Common myeloid progenitor, CD34-positive (primary cell): ENCODE data around the gene ADAT3.
A peak's percentile ranks its signal among the peaks of the same experiment; 100 is the strongest.

Source experiments
- CTCF ChIA-PET: fragments of 350-600 bp; sonication (Branson Sonifier 250); formaldehyde crosslinking; loops from one replicate; lab custom pipeline; 2021; ENCODE audit warnings: antibody characterized with exemption; lab: Charles Lee
- POLR2A ChIA-PET: fragments of 350-600 bp; sonication (Branson Sonifier 250); formaldehyde crosslinking; loops from one replicate; lab custom pipeline; 2021; ENCODE audit warnings: antibody characterized with exemption; lab: Charles Lee
- DNase-seq, 3 donors: peaks; one replicate each; pipeline versions ENCODE4 v3.0.0 to v3.0.0-alpha.2; 2013
- H3K27ac ChIP-seq, 2 experiments: 1 replicate in 1 of 2; 2 replicates in 1 of 2; pipeline ENCODE4 v1.7.0; 2013; ENCODE audit warnings: inconsistent platforms in 2 of 2, low read length in 2 of 2, mild to moderate bottlenecking in 2 of 2, low read depth in 1 of 2, moderate library complexity in 1 of 2; ENCODE audit not compliant: severe bottlenecking in 2 of 2, insufficient read depth in 1 of 2, poor library complexity in 1 of 2
- H3K27me3 ChIP-seq, 5 experiments: replicated peaks in 2 of 5; 1 replicate in 3 of 5; 2 replicates in 2 of 5; pipeline versions ENCODE4 v1.6.1 to v1.7.0; 2013; ENCODE audit warnings: low read length in 4 of 5, mild to moderate bottlenecking in 2 of 5, moderate library complexity in 2 of 5, inconsistent platforms in 1 of 5; ENCODE audit not compliant: insufficient read depth in 5 of 5, control insufficient read depth in 4 of 5
- H3K36me3 ChIP-seq, 4 experiments: 1 replicate in 2 of 4; 2 replicates in 2 of 4; pipeline versions ENCODE4 v1.6.1 to v1.7.0; 2013; ENCODE audit warnings: low read length in 3 of 4, control low read depth in 1 of 4, mild to moderate bottlenecking in 1 of 4; ENCODE audit not compliant: control insufficient read depth in 4 of 4, insufficient read depth in 4 of 4
- H3K4me1 ChIP-seq, 4 experiments: 1 replicate in 3 of 4; 2 replicates in 1 of 4; pipeline versions ENCODE4 v1.6.1 to v1.7.1; 2013; ENCODE audit warnings: low read length in 3 of 4, mild to moderate bottlenecking in 3 of 4, control low read depth in 1 of 4, inconsistent platforms in 1 of 4, moderate library complexity in 1 of 4; ENCODE audit not compliant: control insufficient read depth in 4 of 4, insufficient read depth in 4 of 4; ENCODE audit errors: control extremely low read depth in 1 of 4
- H3K4me3 ChIP-seq, 7 experiments: 1 replicate in 4 of 7; 2 replicates in 3 of 7; pipeline versions ENCODE4 v1.5.1 to v1.7.0; 2013; ENCODE audit warnings: mild to moderate bottlenecking in 7 of 7, low read length in 6 of 7, moderate library complexity in 6 of 7, inconsistent platforms in 2 of 7, low read depth in 2 of 7, control low read depth in 1 of 7; ENCODE audit not compliant: insufficient read depth in 4 of 7, control insufficient read depth in 1 of 7; ENCODE audit errors: extremely low read depth in 1 of 7
- H3K9me3 ChIP-seq, 5 experiments: 1 replicate in 4 of 5; 2 replicates in 1 of 5; pipeline versions ENCODE4 v1.6.1 to v1.7.1; 2013; ENCODE audit warnings: low read length in 4 of 5, mild to moderate bottlenecking in 2 of 5, inconsistent platforms in 1 of 5, low read depth in 1 of 5, moderate library complexity in 1 of 5; ENCODE audit not compliant: control insufficient read depth in 4 of 5, insufficient read depth in 2 of 5; ENCODE audit errors: control extremely low read depth in 1 of 5
- WGBS: methylation state at CpG from one replicate; pipeline ENCODE4 v1.1.5; 2013; ENCODE audit not compliant: insufficient coverage; 5-methylcytosine and 5-hydroxymethylcytosine counted together

ADAT3 gene

DNA sequence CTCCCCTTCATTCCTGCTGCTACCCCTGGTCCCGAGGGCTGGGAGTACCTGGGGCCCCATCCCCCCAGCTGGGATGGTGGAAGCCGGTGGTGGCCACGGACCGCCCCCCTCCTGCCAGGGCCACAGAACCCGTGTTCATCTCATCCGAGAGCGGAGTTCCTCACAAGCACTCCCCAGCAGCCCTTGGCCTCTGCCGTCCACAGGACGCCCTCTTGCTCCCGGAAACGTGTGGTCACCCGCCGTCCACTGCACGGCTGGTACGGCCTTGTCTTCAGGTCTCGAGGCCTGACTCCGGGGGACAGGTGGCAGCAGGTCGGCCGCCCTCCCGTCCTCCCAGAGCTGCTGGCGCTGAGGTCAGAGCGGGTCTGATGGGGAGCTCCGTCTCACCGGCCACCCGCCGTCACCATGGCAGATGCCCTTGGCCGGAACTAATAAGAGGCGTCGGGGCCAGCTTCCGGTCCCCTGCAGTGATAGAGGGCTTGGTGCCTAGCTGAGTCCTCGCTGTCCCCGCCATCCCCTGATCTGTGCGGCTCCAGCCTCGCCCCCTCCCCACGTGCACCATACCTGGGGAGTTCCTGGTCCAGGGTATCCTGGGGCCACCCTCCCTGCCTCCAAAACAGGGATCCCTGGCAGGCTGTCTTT, 19.2 kb downstream of the ADAT3 start:
- peaks cover 0 to 5% (median 4%) of the 10 kb centered on the region in 4 experiments for H3K4me1 ChIP-seq
- no peak for DNase-seq
- ChIA-PET POLR2A (no interaction called here), CTCF (interaction anchor here (1.0 to 1.3 kb wide), 5 partner anchors 21 to 156 kb away, joined by 3 to 4 read pairs (median 3); no protein-coding TSS in a partner anchor)
- H3K36me3 ChIP-seq: peaks cover 0 to 50% (median 28%) of the 10 kb centered on the region in 4 experiments
- WGBS: 97% methylated on average over 31 of the region's 35 CpGs
- no peaks in the 10 kb centered on the region for H3K9me3 ChIP-seq
- H3K27me3 ChIP-seq: no peaks in the 10 kb centered on the region
- H3K27ac ChIP-seq: no peak overlapping the region
- H3K4me3 ChIP-seq: no peak overlapping the region

DNA sequence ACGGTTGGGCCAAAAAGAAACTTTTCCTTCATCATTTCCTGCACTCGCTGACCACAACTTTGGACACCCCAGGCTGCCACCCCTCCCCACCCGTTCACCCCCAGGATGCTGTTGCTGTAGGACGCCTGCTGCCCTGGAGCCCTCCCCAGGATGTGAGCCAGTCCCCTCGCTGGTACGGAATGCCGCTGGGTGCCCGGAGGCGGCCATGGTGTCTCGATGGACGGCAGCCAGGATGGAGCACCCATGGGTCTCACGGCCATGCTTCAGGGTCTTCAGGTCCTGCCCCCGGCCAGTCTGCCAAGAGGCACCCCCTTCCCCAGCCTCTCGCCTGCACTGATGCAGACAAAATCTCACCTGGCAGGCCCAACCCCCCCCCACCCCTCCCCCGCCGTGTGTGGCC, 20.3 kb downstream of the ADAT3 start:
- Histone ChIP-seq H3K4me1 (peaks cover 0 to 13% (median 11%) of the 10 kb centered on the region in 4 experiments), H3K9me3 (no peaks in the 10 kb centered on the region), H3K4me3 (no peak overlapping the region), H3K27ac (no peak overlapping the region), H3K27me3 (no peaks in the 10 kb centered on the region), H3K36me3 (peaks cover 0 to 42% (median 24%) of the 10 kb centered on the region in 4 experiments)
- CTCF ChIA-PET: no interaction called here
- WGBS: 90% methylated on average over 11 of the region's 16 CpGs
- no peak for DNase-seq
- POLR2A ChIA-PET: no interaction called here

DNA sequence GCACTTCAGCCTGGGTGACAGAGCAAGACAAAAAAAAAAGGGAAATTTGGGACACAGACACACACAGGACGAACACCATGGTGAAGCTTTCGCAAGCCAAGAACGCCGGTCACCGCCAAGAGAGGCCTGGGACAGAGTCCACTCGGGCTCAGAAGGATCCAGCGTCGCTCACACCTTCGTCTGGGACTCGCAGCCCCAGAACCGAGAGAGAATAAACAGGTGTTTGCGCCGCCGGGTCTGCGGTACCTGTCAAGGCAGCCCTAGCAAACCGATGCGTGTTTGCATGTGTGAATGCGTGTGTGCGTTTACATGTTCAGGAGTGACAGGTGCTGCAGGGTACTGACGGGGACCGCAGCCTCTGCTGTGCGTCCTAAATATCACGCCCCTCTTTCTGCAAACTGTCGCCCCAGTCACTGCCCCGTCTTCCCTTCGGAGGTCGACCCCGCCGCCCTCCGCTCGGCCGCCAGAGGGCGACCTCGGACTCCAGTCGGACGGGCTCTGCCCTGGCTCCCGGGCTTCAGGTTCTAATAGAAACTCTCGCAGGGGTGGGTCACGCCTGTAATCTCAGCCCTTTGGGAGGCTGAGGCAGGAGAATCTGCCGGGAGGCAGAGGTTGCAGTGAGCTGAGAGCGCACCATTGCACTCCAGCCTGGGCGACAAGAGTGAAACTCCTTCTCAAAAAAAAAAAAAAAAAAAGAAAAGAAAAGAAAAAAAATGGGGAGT, 24.0 kb downstream of the ADAT3 start:
- Histone ChIP-seq H3K36me3 (peaks cover 0 to 13% (median 8%) of the 10 kb centered on the region in 4 experiments), H3K4me3 (peak overlapping the region in 6 of 7 experiments; percentile 39 to 77 (median 60)), H3K9me3 (peaks cover 0 to 1% (median 0%) of the 10 kb centered on the region in 5 experiments), H3K4me1 (peaks cover 0 to 16% (median 11%) of the 10 kb centered on the region in 4 experiments), H3K27ac (no peak overlapping the region), H3K27me3 (no peaks in the 10 kb centered on the region)
- ChIA-PET POLR2A (interaction anchor here (0.5 to 1.1 kb wide), 2 partner anchors 13 to 496 kb away, joined by 3 to 4 read pairs; no protein-coding TSS in a partner anchor), CTCF (interaction anchor here (0.8 to 3.0 kb wide), 12 partner anchors 10 to 101 kb away, joined by 3 to 18 read pairs (median 4); no protein-coding TSS in a partner anchor)
- WGBS: 14% methylated on average over 25 of the region's 42 CpGs
- peak; percentile 78 to 87 (median 86) for DNase-seq

DNA sequence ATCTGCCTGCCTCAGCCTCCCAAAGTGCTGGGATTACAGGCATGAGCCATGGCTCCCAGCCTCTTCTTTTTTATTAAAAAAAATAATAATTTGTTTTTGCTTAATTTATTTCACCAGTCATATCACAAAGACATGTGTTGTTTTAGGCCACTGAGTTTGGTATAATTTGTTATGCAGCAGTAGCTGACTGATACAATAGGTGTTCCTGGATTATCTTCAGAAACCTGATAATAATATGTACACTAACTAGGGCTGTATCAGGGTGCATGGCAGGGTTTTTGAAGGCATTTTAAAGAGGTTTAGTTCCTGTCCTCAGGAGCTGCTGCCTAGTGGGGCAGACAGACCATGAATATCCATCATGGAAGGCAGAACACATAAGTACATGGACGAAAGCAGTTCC, 26.2 kb downstream of the ADAT3 start:
- H3K27me3 ChIP-seq: no peaks in the 10 kb centered on the region
- 100% methylated on average over 1 of the region's 1 CpG for WGBS
- no peak for DNase-seq
- peaks cover 0 to 16% (median 11%) of the 10 kb centered on the region in 4 experiments for H3K4me1 ChIP-seq
- no peak overlapping the region for H3K4me3 ChIP-seq
- peaks cover 0 to 1% (median 0%) of the 10 kb centered on the region in 5 experiments for H3K9me3 ChIP-seq
- no peaks in the 10 kb centered on the region for H3K36me3 ChIP-seq
- H3K27ac ChIP-seq: no peak overlapping the region
- CTCF ChIA-PET: interaction anchor here (2.1 to 3.0 kb wide), 2 partner anchors 33 to 36 kb away, joined by 6 to 18 read pairs; no protein-coding TSS in a partner anchor
- POLR2A ChIA-PET: no interaction called here

DNA sequence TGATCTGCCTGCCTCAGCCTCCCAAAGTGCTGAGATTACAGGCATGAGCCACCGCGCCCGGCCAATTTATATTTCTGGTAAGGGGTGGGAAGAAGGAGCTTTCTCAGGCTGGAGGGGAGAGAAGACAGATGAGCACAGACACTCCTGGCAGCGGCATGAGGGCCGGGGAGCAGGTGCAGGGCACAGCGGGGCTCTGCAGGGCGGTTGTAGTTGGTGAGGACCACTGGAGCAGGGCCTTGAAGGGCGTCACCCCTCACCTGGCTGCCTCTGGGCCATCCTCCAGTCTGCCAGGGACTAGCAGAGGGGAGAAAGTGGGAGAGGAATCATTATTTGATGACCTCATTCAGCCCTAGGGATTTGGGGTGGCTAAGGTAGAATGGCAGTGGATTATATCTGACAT, 27.2 kb downstream of the ADAT3 start:
- 94% methylated on average over 6 of the region's 8 CpGs for WGBS
- no peaks in the 10 kb centered on the region for H3K36me3 ChIP-seq
- ChIA-PET POLR2A (no interaction called here), CTCF (interaction anchor here (1.0 to 1.7 kb wide), 4 partner anchors 12 to 32 kb away, joined by 3 to 6 read pairs (median 4); no protein-coding TSS in a partner anchor)
- H3K9me3 ChIP-seq: peaks cover 0 to 1% (median 0%) of the 10 kb centered on the region in 5 experiments
- H3K4me1 ChIP-seq: peaks cover 0 to 16% (median 11%) of the 10 kb centered on the region in 4 experiments
- no peaks in the 10 kb centered on the region for H3K27me3 ChIP-seq
- no peak overlapping the region for H3K4me3 ChIP-seq
- no peak for DNase-seq
- H3K27ac ChIP-seq: no peak overlapping the region

DNA sequence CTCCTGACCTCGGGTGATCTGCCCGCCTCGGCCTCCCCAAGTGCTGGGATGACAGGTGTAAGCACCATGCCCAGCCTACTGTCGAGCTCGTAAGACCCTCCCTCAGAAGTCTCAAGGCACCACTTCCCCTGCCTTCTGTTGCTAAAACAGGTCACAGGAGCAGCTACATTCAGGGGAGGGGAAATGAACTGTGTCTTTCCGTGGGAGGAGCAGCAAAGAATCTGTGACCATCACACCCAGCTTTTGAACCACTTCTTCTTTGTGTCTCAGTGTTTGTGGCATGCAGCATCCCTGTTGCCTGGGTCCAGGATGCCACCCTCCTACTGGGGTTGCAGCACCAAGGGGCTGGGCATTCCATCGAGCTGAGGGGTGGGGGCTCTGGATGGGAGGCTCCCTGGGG, 28.0 kb downstream of the ADAT3 start:
- Histone ChIP-seq H3K36me3 (no peaks in the 10 kb centered on the region), H3K4me1 (peaks cover 0 to 16% (median 11%) of the 10 kb centered on the region in 4 experiments), H3K9me3 (peaks cover 0 to 1% (median 0%) of the 10 kb centered on the region in 5 experiments), H3K4me3 (no peak overlapping the region), H3K27ac (no peak overlapping the region), H3K27me3 (no peaks in the 10 kb centered on the region)
- 78% methylated on average over 7 of the region's 7 CpGs for WGBS
- POLR2A ChIA-PET: interaction anchor here (0.7 kb wide), 1 partner anchor 13 kb away, joined by 3 read pairs; no protein-coding TSS in a partner anchor
- DNase-seq: peak in 2 of 3 donors; percentile 24 to 31
- CTCF ChIA-PET: interaction anchor here (1.1 to 1.7 kb wide), 2 partner anchors 13 to 33 kb away, joined by 3 to 6 read pairs; no protein-coding TSS in a partner anchor
